ENCODE results near the gene CCDC187.
"Not testable (repeated sequence)": the region's sequence is repeated elsewhere in the genome, so short reads cannot be mapped to it uniquely, and the experiment has no call there.

CCDC187 gene

GRCh38 chr9:136303825-136304416 lies at the start of gene CCDC187:
TSS of gene CCDC187 (minus strand) at chr9:136304094. CDS start at chr9:136303830, 264 bp downstream.
- no peaks in the 10 kb centered on the region for H3K36me3 ChIP-seq (ENCODE audit: control insufficient read depth, insufficient read depth, low read length)
- H3K4me1 ChIP-seq (ENCODE audit: control insufficient read depth, insufficient read depth, low read length): no peaks in the 10 kb centered on the region
- no peaks in the 10 kb centered on the region for H3K9me3 ChIP-seq (ENCODE audit: control insufficient read depth, insufficient read depth, low read length)
- no peak within 1 kb of the TSS for H3K9ac ChIP-seq (ENCODE audit: low read depth, low read length)
- H3K27me3 ChIP-seq (ENCODE audit: control insufficient read depth, insufficient read depth, low read length): no peaks in the 10 kb centered on the region
- no peak within 1 kb of the TSS for H3K4me3 ChIP-seq (ENCODE audit: low read depth, low read length)

- no peak overlapping the region for H3K4me3 ChIP-seq (ENCODE audit: low read depth, low read length)
- H3K9ac ChIP-seq (ENCODE audit: low read depth, low read length): no peak overlapping the region
- H3K9me3 ChIP-seq (ENCODE audit: control insufficient read depth, insufficient read depth, low read length): no peaks in the 10 kb centered on the region
- H3K27me3 ChIP-seq (ENCODE audit: control insufficient read depth, insufficient read depth, low read length): no peaks in the 10 kb centered on the region
- H3K36me3 ChIP-seq (ENCODE audit: control insufficient read depth, insufficient read depth, low read length): peaks cover 19% of the 10 kb centered on the region
- H3K4me1 ChIP-seq (ENCODE audit: control insufficient read depth, insufficient read depth, low read length): no peaks in the 10 kb centered on the region
Observed at GRCh38 chr9:136353088-136353487, 49.2 kb upstream of the CCDC187 start.

- H3K9ac ChIP-seq (ENCODE audit: low read depth, low read length): no peak overlapping the region
- peaks cover 16% of the 10 kb centered on the region for H3K36me3 ChIP-seq (ENCODE audit: control insufficient read depth, insufficient read depth, low read length)
- no peaks in the 10 kb centered on the region for H3K4me1 ChIP-seq (ENCODE audit: control insufficient read depth, insufficient read depth, low read length)
Observed at GRCh38 chr9:136352682-136353081, 48.8 kb upstream of the CCDC187 start.

GRCh38 chr9:136351868-136352267 lies 48.0 kb upstream of the CCDC187 start:
- not testable (repeated sequence) for H3K4me1 ChIP-seq (ENCODE audit: control insufficient read depth, insufficient read depth, low read length); H3K9ac ChIP-seq (ENCODE audit: low read depth, low read length); H3K27me3 ChIP-seq (ENCODE audit: control insufficient read depth, insufficient read depth, low read length)

More at GRCh38 chr9:136352682-136353081, 48.8 kb upstream of the CCDC187 start:
- Histone ChIP-seq H3K9me3 (ENCODE audit: control insufficient read depth, insufficient read depth, low read length) (no peaks in the 10 kb centered on the region), H3K4me3 (ENCODE audit: low read depth, low read length) (no peak overlapping the region), H3K27me3 (ENCODE audit: control insufficient read depth, insufficient read depth, low read length) (no peaks in the 10 kb centered on the region)

GRCh38 chr9:136351252-136351800 lies 47.4 kb upstream of the CCDC187 start:
- Histone ChIP-seq H3K4me1 (ENCODE audit: control insufficient read depth, insufficient read depth, low read length) (no peaks in the 10 kb centered on the region), H3K36me3 (ENCODE audit: control insufficient read depth, insufficient read depth, low read length) (peaks cover 5% of the 10 kb centered on the region), H3K9me3 (ENCODE audit: control insufficient read depth, insufficient read depth, low read length) (no peaks in the 10 kb centered on the region), H3K9ac (ENCODE audit: low read depth, low read length) (no peak overlapping the region), H3K4me3 (ENCODE audit: low read depth, low read length) (no peak overlapping the region), H3K27me3 (ENCODE audit: control insufficient read depth, insufficient read depth, low read length) (no peaks in the 10 kb centered on the region)

More at GRCh38 chr9:136351868-136352267, 48.0 kb upstream of the CCDC187 start:
- H3K4me3 ChIP-seq (ENCODE audit: low read depth, low read length); H3K9me3 ChIP-seq (ENCODE audit: control insufficient read depth, insufficient read depth, low read length); H3K36me3 ChIP-seq (ENCODE audit: control insufficient read depth, insufficient read depth, low read length): not testable (repeated sequence)

DNA sequence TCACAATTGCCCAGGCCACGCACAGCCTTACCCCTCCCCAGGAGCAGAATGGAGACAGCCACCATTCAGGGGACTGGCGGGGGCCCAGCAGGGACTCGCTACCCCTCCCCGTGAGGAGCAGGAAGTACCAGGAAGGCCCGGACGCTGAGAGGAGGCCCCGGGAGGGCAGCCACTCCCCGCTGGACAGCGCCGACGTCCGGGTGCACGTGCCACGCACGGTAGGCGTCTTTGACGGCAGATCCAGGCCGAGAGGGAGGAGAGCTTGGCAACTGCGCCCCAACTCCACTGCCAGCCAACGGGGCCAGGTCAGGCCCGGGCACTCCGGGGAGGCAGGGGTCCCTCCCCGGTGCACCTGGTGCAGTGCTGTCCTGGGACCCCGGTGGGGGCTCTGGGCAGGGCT lies 45.7 kb upstream of the CCDC187 start:
- H3K9ac ChIP-seq (ENCODE audit: low read depth, low read length): no peak overlapping the region
- H3K4me1 ChIP-seq (ENCODE audit: control insufficient read depth, insufficient read depth, low read length): no peaks in the 10 kb centered on the region
- H3K36me3 ChIP-seq (ENCODE audit: control insufficient read depth, insufficient read depth, low read length): peaks cover 3% of the 10 kb centered on the region
- H3K9me3 ChIP-seq (ENCODE audit: control insufficient read depth, insufficient read depth, low read length): no peaks in the 10 kb centered on the region
- H3K4me3 ChIP-seq (ENCODE audit: low read depth, low read length): no peak overlapping the region
- H3K27me3 ChIP-seq (ENCODE audit: control insufficient read depth, insufficient read depth, low read length): no peaks in the 10 kb centered on the region

GRCh38 chr9:136348691-136349090 lies 44.8 kb upstream of the CCDC187 start:
- H3K4me1 ChIP-seq (ENCODE audit: control insufficient read depth, insufficient read depth, low read length): no peaks in the 10 kb centered on the region
- no peaks in the 10 kb centered on the region for H3K9me3 ChIP-seq (ENCODE audit: control insufficient read depth, insufficient read depth, low read length)
- no peak overlapping the region for H3K9ac ChIP-seq (ENCODE audit: low read depth, low read length)
- H3K27me3 ChIP-seq (ENCODE audit: control insufficient read depth, insufficient read depth, low read length): no peaks in the 10 kb centered on the region
- H3K4me3 ChIP-seq (ENCODE audit: low read depth, low read length): no peak overlapping the region
- peaks cover 6% of the 10 kb centered on the region for H3K36me3 ChIP-seq (ENCODE audit: control insufficient read depth, insufficient read depth, low read length)

GRCh38 chr9:136347472-136348256 lies 43.8 kb upstream of the CCDC187 start:
- Histone ChIP-seq H3K9ac (ENCODE audit: low read depth, low read length) (no peak overlapping the region), H3K4me1 (ENCODE audit: control insufficient read depth, insufficient read depth, low read length) (no peaks in the 10 kb centered on the region), H3K36me3 (ENCODE audit: control insufficient read depth, insufficient read depth, low read length) (peaks cover 6% of the 10 kb centered on the region), H3K9me3 (ENCODE audit: control insufficient read depth, insufficient read depth, low read length) (no peaks in the 10 kb centered on the region), H3K4me3 (ENCODE audit: low read depth, low read length) (no peak overlapping the region), H3K27me3 (ENCODE audit: control insufficient read depth, insufficient read depth, low read length) (no peaks in the 10 kb centered on the region)

GRCh38 chr9:136346927-136347465 lies 43.1 kb upstream of the CCDC187 start:
- H3K4me1 ChIP-seq (ENCODE audit: control insufficient read depth, insufficient read depth, low read length): no peaks in the 10 kb centered on the region
- peaks cover 6% of the 10 kb centered on the region for H3K36me3 ChIP-seq (ENCODE audit: control insufficient read depth, insufficient read depth, low read length)
- H3K27me3 ChIP-seq (ENCODE audit: control insufficient read depth, insufficient read depth, low read length): no peaks in the 10 kb centered on the region
- no peaks in the 10 kb centered on the region for H3K9me3 ChIP-seq (ENCODE audit: control insufficient read depth, insufficient read depth, low read length)
- no peak overlapping the region for H3K9ac ChIP-seq (ENCODE audit: low read depth, low read length)
- H3K4me3 ChIP-seq (ENCODE audit: low read depth, low read length): no peak overlapping the region

DNA sequence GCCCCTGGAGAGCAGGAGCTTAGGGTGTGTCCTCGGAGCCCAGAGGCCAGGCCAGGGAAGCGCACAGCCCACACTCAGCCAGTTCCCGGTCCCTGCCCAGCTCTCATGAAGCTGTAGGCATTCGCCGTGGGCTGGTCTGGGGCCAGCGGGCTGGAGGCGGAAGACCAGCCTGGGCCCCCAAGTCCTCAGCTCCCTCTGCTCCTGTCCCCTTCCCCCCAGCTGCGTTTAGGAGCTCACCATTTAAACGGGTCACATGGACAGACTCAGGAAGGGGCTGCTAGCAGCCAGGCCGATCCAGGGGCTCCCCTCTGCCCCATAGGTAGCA lies 42.2 kb upstream of the CCDC187 start:
- H3K9ac ChIP-seq (ENCODE audit: low read depth, low read length): no peak overlapping the region
- H3K27me3 ChIP-seq (ENCODE audit: control insufficient read depth, insufficient read depth, low read length): no peaks in the 10 kb centered on the region
- no peak overlapping the region for H3K4me3 ChIP-seq (ENCODE audit: low read depth, low read length)
- H3K4me1 ChIP-seq (ENCODE audit: control insufficient read depth, insufficient read depth, low read length): no peaks in the 10 kb centered on the region
- peaks cover 6% of the 10 kb centered on the region for H3K36me3 ChIP-seq (ENCODE audit: control insufficient read depth, insufficient read depth, low read length)
- H3K9me3 ChIP-seq (ENCODE audit: control insufficient read depth, insufficient read depth, low read length): no peaks in the 10 kb centered on the region

DNA sequence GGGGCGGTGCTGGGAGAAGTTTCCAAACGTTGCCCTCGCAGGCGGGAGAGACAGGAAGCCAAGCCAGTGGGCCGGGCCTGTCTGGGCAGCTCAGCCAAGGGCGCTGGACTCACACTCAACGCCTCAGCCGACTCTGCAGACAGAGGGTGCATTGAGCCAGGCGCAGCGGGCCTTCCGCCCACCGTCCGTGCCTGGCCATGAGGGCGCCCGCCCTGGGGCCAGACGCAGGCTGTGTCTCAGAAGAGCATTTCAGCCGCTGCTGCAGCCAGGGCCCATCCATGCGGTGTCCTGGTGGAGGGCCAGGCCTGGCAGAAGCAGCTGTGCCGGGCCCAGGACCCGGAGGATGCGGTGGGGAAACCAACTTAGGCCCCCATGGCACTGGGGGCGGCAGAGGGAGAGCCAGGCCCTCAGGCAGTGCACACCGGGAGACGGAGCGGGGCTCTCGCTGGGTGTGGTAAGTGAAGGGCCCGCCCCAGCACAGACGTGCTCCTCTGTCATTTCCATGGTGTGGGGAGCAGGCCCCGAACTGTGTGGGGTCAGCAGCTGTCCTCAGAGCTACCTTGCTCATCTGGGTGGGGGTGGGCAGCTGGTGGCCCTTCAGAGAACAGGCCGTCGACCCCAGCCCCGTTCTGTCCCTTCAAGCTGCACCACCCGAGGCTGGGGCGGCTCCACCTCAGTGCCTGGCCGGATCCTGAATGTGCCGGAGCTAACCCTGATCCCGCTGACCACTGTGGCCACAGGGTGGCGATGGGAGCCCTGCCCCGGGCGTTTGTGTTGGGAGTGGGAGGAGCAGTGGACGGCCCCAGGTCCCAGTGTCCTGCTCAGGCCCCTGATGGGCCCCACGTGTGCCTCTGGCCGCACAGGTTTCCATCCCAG lies 41.6 kb upstream of the CCDC187 start:
- Histone ChIP-seq H3K9me3 (ENCODE audit: control insufficient read depth, insufficient read depth, low read length) (no peaks in the 10 kb centered on the region), H3K27me3 (ENCODE audit: control insufficient read depth, insufficient read depth, low read length) (no peaks in the 10 kb centered on the region), H3K4me3 (ENCODE audit: low read depth, low read length) (no peak overlapping the region), H3K9ac (ENCODE audit: low read depth, low read length) (no peak overlapping the region), H3K4me1 (ENCODE audit: control insufficient read depth, insufficient read depth, low read length) (no peaks in the 10 kb centered on the region), H3K36me3 (ENCODE audit: control insufficient read depth, insufficient read depth, low read length) (peaks cover 6% of the 10 kb centered on the region)
